Aorta (tissue), 5 donors: ENCODE measurements around the gene TM9SF3. TPM values are rescaled to one million over a fixed set of nuclear protein-coding genes. Genes with fewer than 3 reads are reported as not detected.

ENCODE experiments used
- ATAC-seq: fragments of 200-7000 bp; cut with Tn5 transposase; one replicate; pipeline ENCODE4 v1.9.1; 2022; ENCODE audit warnings: moderate library complexity; ENCODE audit not compliant: low FRiP score
- DNase-seq, 2 donors: peaks; one replicate each; pipeline ENCODE4 v3.0.0-alpha.2; 2020
- H3K27ac ChIP-seq, 2 donors: one replicate each; pipeline ENCODE4 v1.5.1; 2013; ENCODE audit warnings: low read length in 2 of 2, mild to moderate bottlenecking in 2 of 2, moderate library complexity in 2 of 2, control low read depth in 1 of 2, inconsistent platforms in 1 of 2, low read depth in 1 of 2
- H3K27me3 ChIP-seq, 2 donors: one replicate each; pipeline ENCODE4 v1.6.1; 2013; ENCODE audit warnings: control low read depth in 1 of 2, low read length in 1 of 2, mild to moderate bottlenecking in 1 of 2, moderate library complexity in 1 of 2; ENCODE audit not compliant: insufficient read depth in 2 of 2, control insufficient read depth in 1 of 2
- H3K36me3 ChIP-seq, 2 donors: one replicate each; pipeline ENCODE4 v1.6.1; 2013; ENCODE audit warnings: control low read depth in 1 of 2, low read length in 1 of 2, mild to moderate bottlenecking in 1 of 2; ENCODE audit not compliant: insufficient read depth in 2 of 2, control insufficient read depth in 1 of 2
- H3K4me1 ChIP-seq, 2 donors: one replicate each; pipeline ENCODE4 v1.6.1; 2013; ENCODE audit warnings: low read length in 2 of 2, control low read depth in 1 of 2, mild to moderate bottlenecking in 1 of 2, moderate library complexity in 1 of 2; ENCODE audit not compliant: insufficient read depth in 2 of 2, control insufficient read depth in 1 of 2
- H3K4me3 ChIP-seq, 2 donors: one replicate each; pipeline ENCODE4 v1.5.1; 2013; ENCODE audit warnings: low read length in 2 of 2, control low read depth in 1 of 2, mild to moderate bottlenecking in 1 of 2
- H3K9me3 ChIP-seq: one replicate; pipeline ENCODE4 v1.6.1; 2013; ENCODE audit warnings: mild to moderate bottlenecking, low read length; ENCODE audit not compliant: control insufficient read depth
- WGBS, 2 donors: extraction: QIAGEN DNeasy Blood & Tissue Kit; methylation state at CpG; one replicate each; pipeline ENCODE4 v1.1.7; 2013; 5-methylcytosine and 5-hydroxymethylcytosine counted together
- intact Hi-C, 2 donors: fragments of 100-400 bp; cut with DNase I; formaldehyde crosslinking; loops; one replicate each; pipeline versions ENCODE4 v1.14.2 to v1.15.0; 2022
- polyA plus RNA-seq, 2 donors: library from polyadenylated mRNA; stranded (reverse); fragments of 200-250 nt; gene quantifications; one replicate each; pipeline ENCODE4 v1.2.3, GENCODE V29; 2013
- total RNA-seq, 2 donors: library from RNA; stranded (reverse); fragmentation: NEBNext Ultra II Directional; extraction: Animal tissue kit (Norgen Biotek cat#: 25700); gene quantifications; one replicate each; pipeline ENCODE4 v1.2.1, GENCODE V29; 2021
- donor health status: healthy with polysubstance abuse.
- donor health status: Bipolar disorder and iron deficiency.
- donor health status: DM: no; HTN: no; CAD: no.
- donor health status: DM: no; HTN: no; CAD: no.
- donor health status: DM: yes; HTN: yes; CAD: no.

The TM9SF3 gene
- total and polyA plus RNA-seq, 4 donors = 42.9 to 137 (median 85.1) TPM

DNA sequence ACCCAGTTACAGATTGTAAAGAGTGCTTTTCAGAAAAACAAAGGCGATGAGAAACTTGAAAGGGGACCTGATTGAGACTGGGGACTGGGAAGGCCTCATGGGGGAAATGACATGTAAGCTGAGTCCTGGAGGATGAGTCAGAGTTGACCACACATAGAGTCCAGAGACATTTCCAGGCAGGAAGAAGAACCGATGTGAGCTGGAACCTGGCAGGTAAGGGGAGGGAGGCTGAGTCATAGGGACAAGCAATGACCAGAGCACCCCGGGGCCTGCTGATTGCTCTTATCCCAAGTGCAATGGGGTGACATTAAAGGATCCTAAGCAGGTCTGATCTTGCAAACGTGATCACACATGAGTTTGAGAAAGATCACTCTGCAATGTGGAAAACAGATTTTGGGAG lies 84.8 kb downstream of the TM9SF3 start:
- H3K36me3 ChIP-seq = no peaks in the 10 kb centered on the region
- ATAC-seq (no peak), DNase-seq (no peak)
- no peak overlapping the region for H3K27ac ChIP-seq
- no peaks in the 10 kb centered on the region for H3K4me1 ChIP-seq
- H3K4me3 ChIP-seq = no peak overlapping the region
- H3K27me3 ChIP-seq = no peaks in the 10 kb centered on the region
- intact Hi-C loops = no loop called here
- H3K9me3 ChIP-seq = no peaks in the 10 kb centered on the region
- 82 to 84% methylated on average over 4 of the region's 4 CpGs for WGBS, 2 donors

DNA sequence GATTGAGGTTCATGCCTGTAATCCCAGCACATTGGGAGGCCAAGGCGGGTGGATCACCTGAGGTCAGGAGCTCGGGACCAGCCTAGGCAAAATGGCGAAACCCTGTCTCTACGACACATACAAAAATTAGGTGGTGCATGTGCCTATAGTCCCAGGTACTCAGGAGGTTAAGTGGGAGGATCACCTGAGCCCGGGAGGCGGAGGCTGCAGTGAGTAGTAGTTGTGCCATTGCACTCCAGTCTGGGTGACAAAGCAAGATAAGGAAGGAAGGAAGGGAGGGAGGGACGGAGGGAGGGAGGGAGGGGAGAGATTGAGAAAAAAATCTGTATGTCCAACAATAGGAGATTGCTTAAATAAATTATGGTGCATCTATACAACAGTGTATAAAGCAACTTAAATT lies 86.3 kb downstream of the TM9SF3 start:
- intact Hi-C loops = no loop called here
- no peak overlapping the region for H3K4me3 ChIP-seq
- H3K27me3 ChIP-seq = no peaks in the 10 kb centered on the region
- no peaks in the 10 kb centered on the region for H3K4me1 ChIP-seq
- no peaks in the 10 kb centered on the region for H3K36me3 ChIP-seq
- no peak for DNase-seq
- H3K27ac ChIP-seq = no peak overlapping the region
- no peaks in the 10 kb centered on the region for H3K9me3 ChIP-seq
- ATAC-seq = no peak
- 71 to 77% methylated on average over 7 of the region's 7 CpGs for WGBS, 2 donors

DNA sequence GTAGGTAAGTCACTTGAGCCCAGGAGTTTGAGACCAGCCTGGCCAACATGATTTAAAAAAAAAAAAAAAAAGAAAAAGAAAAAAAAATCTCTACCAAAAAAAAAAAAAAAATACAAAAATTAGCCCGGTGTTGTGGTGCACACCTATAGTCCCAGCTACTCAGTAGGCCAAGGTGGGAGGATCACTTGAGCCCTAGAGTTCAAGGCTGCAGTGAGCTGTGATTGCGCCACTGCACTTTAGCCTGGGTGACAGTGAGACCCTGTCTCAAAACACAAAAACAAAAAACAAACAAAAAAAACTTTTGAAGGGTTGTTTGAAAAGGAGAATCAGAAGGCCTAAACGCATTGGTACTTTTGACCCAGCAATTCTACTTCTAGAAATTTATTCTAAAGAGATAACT lies 86.8 kb downstream of the TM9SF3 start:
- intact Hi-C loops = no loop called here
- Histone ChIP-seq H3K9me3 (no peaks in the 10 kb centered on the region), H3K27ac (no peak overlapping the region), H3K4me1 (no peaks in the 10 kb centered on the region), H3K27me3 (no peaks in the 10 kb centered on the region), H3K36me3 (no peaks in the 10 kb centered on the region), H3K4me3 (no peak overlapping the region)
- 94 to 96% methylated on average over 3 of the region's 3 CpGs for WGBS, 2 donors
- no peak for DNase-seq
- ATAC-seq = no peak

DNA sequence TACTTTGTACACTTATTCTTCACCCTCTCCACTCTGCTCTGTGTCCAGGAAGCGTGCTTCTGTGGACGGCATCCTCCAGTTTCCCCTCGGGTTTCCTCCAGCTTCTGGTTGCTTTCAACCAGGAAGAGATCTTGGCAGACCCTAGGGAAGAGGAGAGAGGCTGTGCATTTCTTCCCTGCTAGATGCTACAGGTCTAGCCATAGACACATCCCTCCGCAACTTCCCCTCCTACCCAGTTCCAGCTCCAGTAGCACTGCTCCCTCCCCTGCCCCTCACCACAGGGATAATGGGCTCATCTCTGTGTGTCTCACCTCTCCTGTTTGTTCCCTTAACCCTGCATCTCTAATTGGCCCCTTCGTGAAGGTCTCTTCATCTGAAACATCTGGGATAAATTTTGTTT lies 89.4 kb downstream of the TM9SF3 start:
- DNase-seq (no peak), ATAC-seq (no peak)
- Histone ChIP-seq H3K4me3 (no peak overlapping the region), H3K4me1 (no peaks in the 10 kb centered on the region), H3K27ac (no peak overlapping the region), H3K9me3 (no peaks in the 10 kb centered on the region), H3K36me3 (no peaks in the 10 kb centered on the region), H3K27me3 (no peaks in the 10 kb centered on the region)
- intact Hi-C loops = no loop called here
- 66 to 73% methylated on average over 5 of the region's 5 CpGs for WGBS, 2 donors

DNA sequence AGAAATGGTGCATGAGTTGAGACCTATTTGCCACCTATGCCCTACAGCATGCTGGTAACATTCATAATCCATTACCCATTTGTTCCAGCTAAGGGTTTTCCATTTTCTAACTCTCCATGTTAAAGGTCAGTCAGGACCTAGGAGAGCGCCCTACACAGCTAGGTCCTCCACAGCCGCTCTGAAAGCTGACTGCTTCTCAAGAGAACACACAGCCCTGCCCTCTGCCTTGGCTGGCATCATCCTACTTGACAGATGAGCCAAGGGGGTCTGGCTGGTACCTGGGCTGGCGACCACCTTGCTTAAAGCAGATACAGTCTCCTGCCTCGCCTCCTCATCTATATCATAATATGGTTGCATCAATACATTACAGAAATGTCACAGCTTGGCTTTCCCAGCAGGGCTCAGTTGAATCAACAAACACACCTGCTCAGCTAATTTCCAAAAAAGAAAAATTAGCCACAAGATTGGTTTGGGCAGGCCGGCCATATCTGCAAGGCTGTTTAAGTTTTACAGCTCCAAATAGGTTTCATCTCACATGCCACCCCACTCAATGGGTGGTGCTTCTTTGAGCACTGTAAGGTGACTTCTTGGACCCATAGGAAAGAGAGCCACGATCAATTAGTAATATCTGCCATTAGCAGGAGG lies 90.4 kb downstream of the TM9SF3 start:
- ATAC-seq = no peak
- Histone ChIP-seq H3K27ac (no peak overlapping the region), H3K4me3 (no peak overlapping the region), H3K4me1 (no peaks in the 10 kb centered on the region), H3K9me3 (no peaks in the 10 kb centered on the region), H3K36me3 (no peaks in the 10 kb centered on the region), H3K27me3 (no peaks in the 10 kb centered on the region)
- no peak for DNase-seq
- 44 to 54% methylated on average over 6 of the region's 6 CpGs for WGBS, 2 donors
- intact Hi-C loops = no loop called here

DNA sequence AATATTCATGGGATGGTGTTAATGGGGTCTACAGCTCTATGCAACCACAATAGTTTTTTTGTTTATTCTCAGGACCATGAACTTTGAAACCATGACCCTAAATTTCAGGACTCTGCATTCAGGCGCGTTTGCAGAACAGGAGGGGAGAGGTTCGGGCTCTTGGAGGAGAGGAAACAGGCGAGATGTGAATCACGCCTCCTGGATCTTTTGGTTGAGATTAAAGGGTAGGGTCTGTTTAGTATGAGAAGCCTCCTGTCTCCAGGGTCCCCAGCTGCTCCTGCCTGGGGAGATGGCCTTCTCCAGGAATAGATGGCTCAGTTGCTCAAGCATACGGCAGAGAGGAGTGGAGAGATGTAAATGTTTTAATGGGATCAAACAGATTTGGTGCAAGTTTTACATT lies 91.3 kb downstream of the TM9SF3 start:
- no peaks in the 10 kb centered on the region for H3K27me3 ChIP-seq

DNA sequence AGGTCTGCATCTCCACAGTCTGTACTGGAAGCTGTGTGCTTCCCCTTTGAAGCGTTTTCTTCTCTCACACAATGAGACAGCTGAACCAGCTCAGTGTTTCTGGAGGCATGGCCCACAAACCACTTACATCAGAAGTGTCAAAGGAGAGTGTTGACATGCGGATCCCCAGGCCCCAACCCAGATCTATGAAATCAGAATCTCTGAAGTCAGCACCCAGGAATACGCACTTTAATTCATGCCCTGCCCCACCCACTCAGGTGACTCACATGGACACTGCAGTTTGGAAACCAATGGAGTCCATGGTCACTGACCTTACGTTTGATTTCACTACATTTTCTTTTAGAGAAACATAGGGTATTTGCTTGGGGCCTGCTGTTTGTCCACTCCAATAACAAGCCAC lies 92.1 kb downstream of the TM9SF3 start:
- 78 to 81% methylated on average over 4 of the region's 4 CpGs for WGBS, 2 donors

More for the DNA sequence above, 91.3 kb downstream of the TM9SF3 start:
- H3K27ac ChIP-seq = no peak overlapping the region
- H3K9me3 ChIP-seq = no peaks in the 10 kb centered on the region
- H3K4me1 ChIP-seq = no peaks in the 10 kb centered on the region
- 91% methylated on average over 6 of the region's 6 CpGs for WGBS, 2 donors
- DNase-seq = no peak
- no peaks in the 10 kb centered on the region for H3K36me3 ChIP-seq
- H3K4me3 ChIP-seq = no peak overlapping the region
- intact Hi-C loops = no loop called here
- ATAC-seq = no peak

DNA sequence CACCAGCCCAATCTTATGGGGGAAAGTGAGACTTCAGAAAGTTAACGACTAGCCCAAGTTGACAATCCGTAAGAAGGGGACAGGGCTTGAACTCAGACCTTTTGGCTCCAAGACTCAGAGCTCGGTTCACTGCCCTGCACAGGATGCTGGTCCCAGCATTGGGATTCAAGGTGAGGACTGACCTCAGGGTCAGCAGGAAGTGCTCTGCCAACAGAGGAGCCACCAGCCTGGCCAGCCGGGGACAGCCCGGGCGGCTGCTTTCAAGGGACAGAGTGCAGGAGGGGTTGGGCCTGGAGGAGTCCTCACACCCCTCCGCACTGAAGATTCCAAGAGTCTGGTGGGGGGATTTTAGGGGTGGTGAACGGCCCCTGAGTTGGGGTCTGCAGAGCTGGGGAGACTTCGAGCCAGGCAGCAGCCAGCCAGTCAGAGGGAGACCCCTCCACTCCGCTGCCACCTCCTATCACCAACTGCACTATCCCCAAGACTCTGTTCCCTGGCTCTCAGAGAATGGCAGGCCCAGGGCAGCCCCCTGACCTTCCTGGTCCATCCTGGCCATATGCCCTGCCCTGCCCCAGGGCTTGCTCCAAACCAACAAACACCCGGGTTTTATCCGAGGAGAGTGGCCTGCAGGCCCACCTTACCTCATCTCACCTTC lies 92.8 kb downstream of the TM9SF3 start:
- Histone ChIP-seq H3K36me3 (no peaks in the 10 kb centered on the region), H3K4me1 (no peaks in the 10 kb centered on the region), H3K27me3 (no peaks in the 10 kb centered on the region), H3K4me3 (no peak overlapping the region), H3K9me3 (no peaks in the 10 kb centered on the region), H3K27ac (no peak overlapping the region)
- intact Hi-C loops = no loop called here
- ATAC-seq (no peak), DNase-seq (no peak)
- 84 to 90% methylated on average over 12 of the region's 12 CpGs for WGBS, 2 donors

More for the DNA sequence above, 92.1 kb downstream of the TM9SF3 start:
- no peaks in the 10 kb centered on the region for H3K27me3 ChIP-seq
- H3K4me3 ChIP-seq = no peak overlapping the region
- no peak overlapping the region for H3K27ac ChIP-seq
- ATAC-seq = no peak
- no peaks in the 10 kb centered on the region for H3K4me1 ChIP-seq
- no peak for DNase-seq
- H3K9me3 ChIP-seq = no peaks in the 10 kb centered on the region
- intact Hi-C loops = no loop called here
- H3K36me3 ChIP-seq = no peaks in the 10 kb centered on the region

DNA sequence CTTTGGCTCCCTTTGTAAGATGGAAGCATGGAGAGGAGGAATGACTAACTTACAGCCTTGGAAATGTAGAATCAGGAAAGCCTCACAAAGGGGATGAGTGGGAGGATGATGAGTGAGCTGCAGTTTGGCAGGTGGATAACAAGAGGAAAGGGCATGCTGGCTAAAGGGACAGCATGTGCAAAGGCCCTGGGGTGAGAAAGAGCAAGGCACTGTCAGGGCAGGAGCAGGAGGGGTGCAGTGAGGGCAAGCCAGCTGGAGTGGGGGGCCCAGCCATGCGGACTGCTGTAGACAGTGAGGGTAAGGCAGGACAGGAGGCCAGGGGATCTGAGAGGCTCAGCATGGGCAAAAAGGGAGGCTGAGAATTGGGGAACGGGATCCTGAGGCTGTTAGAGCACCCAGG lies 93.6 kb downstream of the TM9SF3 start:
- intact Hi-C loops = no loop called here
- Histone ChIP-seq H3K27ac (no peak overlapping the region), H3K4me3 (no peak overlapping the region), H3K4me1 (no peaks in the 10 kb centered on the region), H3K36me3 (no peaks in the 10 kb centered on the region), H3K9me3 (no peaks in the 10 kb centered on the region), H3K27me3 (no peaks in the 10 kb centered on the region)
- DNase-seq (no peak), ATAC-seq (no peak)
- WGBS, 2 donors = 79 to 100% methylated on average over 2 of the region's 2 CpGs
